Measurements from ENCODE around the gene ERLEC1.
A peak's percentile ranks its signal among the peaks of the same experiment; 100 is the strongest.

GRCh38 chr2:53787614-53788289 lies 908 bp downstream of the ERLEC1 start:
- TF ChIP-seq YY1 (IDR thresholded peaks at IDR 0.05) (no peak), CTCF (IDR thresholded peaks at IDR 0.05; ENCODE audit: low read depth, low read length, missing input control) (no peak), EGR1 (IDR thresholded peaks at IDR 0.05; ENCODE audit: low read depth in 2 of 2) (no peak), MAX (IDR thresholded peaks at IDR 0.05) (no peak), ZBTB33 (IDR thresholded peaks at IDR 0.05) (no peak), GABPA (IDR thresholded peaks at IDR 0.05 in 1 of 2, conservative IDR thresholded peaks at IDR 0.05 in 1 of 2) (no peak), RAD21 (IDR thresholded peaks at IDR 0.05) (peak in 1 of 2 donors; percentile 5)

Data from liver (tissue), 3 donors.